Retinal pigment epithelial cell (primary cell): Measurements from ENCODE around the gene CD164L2.
"Not testable (repeated sequence)": the region's sequence is repeated elsewhere in the genome, so short reads cannot be mapped to it uniquely, and the experiment has no call there.

Experiments
- DNase-seq: peaks from one replicate; pipeline ENCODE4 v3.0.0-alpha.2; 2010; ENCODE audit warnings: low read depth
- H3K4me3 ChIP-seq: 2 replicates; pipeline ENCODE4 v1.5.1; 2011; ENCODE audit warnings: mild to moderate bottlenecking, low read length, control low read depth, moderate library complexity
- TF ChIP-seq, protein P1 (sequence below): conservative IDR thresholded peaks from 2 replicates; pipeline ENCODE4 v1.5.1; 2011; ENCODE audit warnings: low read depth, low read length, control low read depth, inconsistent platforms

The CD164L2 gene

DNA sequence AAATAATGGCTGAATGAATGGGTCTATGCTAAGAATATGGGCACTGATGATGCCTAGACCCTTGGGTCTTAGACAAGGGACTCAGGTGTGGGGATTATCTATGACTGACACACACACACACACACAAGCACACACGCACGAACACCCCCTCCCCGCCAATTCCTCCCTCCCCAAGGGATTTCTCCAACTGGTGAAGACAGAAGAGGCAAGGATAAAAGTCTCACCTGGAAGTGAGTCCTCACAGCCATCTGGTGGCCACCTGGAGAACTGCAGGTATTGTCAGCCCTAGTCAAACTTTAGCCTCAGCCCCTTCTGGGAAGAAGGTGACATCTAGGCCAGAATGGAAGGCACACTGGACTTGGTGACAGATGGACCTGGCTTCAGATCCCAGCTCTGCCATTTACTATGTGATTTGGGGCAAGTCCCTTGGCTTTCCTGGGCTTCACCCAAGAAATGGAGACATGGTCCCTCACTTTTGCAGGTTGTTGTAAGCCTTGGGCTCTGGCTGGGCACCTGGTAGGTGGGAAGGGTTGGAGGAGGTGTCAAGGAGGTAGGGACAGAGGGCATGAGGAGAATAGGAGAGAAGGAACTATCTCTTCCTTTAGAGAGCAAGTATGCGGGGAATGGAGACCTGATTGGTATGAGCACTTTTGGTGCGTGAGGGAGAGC is 5.3 kb upstream of the CD164L2 start:
- TF ChIP-seq, protein P1, sequence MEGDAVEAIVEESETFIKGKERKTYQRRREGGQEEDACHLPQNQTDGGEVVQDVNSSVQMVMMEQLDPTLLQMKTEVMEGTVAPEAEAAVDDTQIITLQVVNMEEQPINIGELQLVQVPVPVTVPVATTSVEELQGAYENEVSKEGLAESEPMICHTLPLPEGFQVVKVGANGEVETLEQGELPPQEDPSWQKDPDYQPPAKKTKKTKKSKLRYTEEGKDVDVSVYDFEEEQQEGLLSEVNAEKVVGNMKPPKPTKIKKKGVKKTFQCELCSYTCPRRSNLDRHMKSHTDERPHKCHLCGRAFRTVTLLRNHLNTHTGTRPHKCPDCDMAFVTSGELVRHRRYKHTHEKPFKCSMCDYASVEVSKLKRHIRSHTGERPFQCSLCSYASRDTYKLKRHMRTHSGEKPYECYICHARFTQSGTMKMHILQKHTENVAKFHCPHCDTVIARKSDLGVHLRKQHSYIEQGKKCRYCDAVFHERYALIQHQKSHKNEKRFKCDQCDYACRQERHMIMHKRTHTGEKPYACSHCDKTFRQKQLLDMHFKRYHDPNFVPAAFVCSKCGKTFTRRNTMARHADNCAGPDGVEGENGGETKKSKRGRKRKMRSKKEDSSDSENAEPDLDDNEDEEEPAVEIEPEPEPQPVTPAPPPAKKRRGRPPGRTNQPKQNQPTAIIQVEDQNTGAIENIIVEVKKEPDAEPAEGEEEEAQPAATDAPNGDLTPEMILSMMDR, result peak; percentile 90
- DNase-seq, result no peak
- H3K4me3 ChIP-seq, result no peak overlapping the region

DNA sequence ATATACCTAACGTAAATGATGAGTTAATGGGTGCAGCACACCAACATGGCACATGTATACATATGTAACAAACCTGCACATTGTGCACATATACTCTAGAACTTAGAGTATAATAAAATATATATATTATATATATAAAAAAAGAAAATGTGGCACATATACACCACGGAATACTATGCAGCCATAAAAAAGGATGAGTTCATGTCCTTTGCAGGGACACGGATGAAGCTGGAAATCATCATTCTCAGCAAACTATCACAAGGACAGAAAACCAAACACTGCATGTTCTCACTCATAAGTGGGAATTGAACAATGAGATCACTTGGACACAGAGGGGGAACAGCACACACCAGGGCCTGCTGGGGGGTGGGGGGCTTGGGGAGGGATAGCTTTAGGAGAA is 1.7 kb upstream of the CD164L2 start:
- H3K4me3 ChIP-seq, DNase-seq: not testable (repeated sequence)

DNA sequence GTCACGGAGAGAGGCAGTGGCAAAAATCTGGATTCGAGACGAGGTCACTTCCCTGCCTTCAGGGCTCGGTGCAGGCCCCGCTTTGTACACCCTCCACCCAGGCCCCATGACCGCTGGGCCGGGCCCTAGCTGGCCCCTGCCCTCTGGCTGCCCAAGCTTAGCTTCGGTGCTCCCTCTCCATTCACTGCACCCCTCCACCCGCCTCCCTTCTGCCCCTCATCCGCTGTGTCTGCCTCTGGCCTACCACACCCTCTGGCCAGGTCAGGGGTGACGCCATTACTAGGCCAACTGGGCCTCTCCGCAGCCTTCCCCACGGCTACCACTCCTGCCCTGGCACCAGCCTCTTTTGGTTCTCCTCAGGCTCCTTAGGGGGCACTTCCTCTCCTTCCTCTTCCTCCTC is 528 bp upstream of the CD164L2 start:
- no peak overlapping the region for H3K4me3 ChIP-seq
- TF ChIP-seq, protein P1, result no peak
- DNase-seq, result no peak

DNA sequence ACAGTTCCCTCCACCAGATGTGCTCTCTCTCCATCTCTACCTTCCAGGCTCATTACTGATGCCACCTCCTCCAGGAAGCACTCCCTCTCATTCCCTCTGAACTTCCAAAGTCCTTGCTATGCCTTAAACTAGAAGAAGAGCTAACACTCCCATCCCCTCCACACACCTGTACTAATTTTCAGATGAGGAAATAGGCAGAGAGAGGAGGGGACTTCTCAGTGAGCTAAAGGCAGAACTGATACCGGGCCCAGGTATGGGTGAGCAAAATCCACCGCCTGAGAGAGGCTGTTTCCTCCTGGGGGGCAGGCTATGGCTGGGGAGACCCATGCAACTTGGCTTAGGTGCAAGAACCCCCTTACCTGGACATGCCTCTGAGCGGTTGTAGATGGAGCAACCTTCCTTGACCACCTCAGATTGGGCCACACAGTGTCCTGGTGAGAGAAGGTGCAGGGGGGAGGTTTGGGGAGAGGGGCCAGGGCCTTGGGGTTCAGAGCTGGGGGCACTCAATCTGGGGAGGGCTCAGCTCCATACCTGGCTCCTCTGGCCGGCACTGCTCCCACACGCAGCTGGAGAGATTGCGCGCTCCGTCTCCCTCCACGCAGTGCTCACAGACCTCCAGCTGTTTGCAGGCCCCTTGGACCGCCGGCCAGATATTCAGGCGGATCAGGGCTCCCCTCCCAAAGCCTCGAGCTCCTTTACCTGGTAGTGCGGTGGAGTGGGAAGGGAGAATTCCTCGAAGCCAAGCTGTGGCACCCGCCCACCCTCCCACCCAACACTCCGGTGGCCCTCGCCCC is 967 bp downstream of the CD164L2 start:
- no peak for DNase-seq
- TF ChIP-seq, protein P1, result no peak
- no peak overlapping the region for H3K4me3 ChIP-seq

DNA sequence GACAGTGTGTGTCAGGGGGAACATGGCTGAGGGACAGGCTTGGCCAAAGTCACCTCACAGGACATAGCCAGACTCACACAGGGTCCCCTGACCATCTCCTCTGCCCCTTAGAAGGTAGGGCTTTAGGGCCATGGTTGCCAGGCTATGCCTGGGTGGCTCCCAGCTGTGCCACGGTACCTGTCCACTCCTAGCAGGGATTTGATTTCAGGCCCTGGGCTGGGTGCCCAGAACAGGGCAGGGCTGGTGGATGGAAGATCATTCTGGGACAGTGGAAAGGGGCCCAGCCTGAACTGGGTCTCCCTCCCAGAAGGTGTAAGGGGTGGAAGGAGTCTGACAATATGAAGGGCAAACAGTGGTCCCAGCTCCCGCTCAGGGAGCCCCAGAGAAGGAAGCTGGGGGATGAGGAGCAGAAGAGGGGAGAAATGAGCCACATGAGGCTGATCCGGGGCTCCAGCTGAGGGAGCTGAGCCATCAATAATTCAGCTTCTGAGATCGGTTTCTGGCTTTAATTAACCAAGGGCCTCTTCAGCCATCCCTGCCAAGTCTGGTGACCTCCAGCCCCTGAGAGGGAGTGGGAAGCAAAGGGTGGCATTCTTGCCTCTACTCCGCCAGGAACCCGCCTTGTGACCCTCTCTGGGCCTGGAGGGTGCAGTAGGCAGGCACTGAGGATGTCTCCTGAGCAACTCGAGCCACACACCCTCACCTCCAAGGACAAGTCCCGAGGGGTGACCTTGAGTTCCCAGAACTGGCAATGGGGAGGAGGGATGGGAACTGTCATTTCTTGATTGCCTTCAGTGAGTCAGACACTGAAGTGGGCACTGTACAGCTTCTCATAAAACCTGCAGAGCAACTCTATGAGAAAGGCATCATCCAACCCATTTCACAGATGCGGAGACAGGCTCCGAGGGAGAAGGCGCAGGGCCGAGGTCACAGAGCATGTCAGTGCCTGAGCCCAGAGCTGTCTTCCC is 2.1 kb downstream of the CD164L2 start:
- DNase-seq, result no peak
- H3K4me3 ChIP-seq, result no peak overlapping the region
- TF ChIP-seq, protein P1, result no peak

DNA sequence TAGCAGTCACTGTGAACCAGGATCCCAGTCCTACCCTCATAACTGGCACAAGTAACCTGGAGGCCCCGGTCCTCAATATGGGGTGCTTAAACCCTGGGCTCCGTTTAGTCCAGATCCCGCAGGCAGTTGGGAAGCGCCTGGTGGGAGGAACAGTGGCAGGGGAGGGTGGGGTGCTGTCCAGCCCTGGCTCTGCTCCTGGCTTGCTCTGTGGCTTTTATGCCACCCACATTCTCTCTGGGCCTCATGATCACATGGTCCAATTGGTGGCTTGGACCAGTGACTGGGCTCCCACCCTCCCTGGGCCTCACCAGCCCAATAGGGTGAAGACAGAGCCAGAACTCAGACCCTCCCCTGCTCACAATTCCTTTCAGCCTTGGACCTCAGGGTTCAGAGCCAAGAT is 2.9 kb downstream of the CD164L2 start:
- H3K4me3 ChIP-seq, result no peak overlapping the region
- TF ChIP-seq, protein P1, result no peak
- DNase-seq, result no peak

DNA sequence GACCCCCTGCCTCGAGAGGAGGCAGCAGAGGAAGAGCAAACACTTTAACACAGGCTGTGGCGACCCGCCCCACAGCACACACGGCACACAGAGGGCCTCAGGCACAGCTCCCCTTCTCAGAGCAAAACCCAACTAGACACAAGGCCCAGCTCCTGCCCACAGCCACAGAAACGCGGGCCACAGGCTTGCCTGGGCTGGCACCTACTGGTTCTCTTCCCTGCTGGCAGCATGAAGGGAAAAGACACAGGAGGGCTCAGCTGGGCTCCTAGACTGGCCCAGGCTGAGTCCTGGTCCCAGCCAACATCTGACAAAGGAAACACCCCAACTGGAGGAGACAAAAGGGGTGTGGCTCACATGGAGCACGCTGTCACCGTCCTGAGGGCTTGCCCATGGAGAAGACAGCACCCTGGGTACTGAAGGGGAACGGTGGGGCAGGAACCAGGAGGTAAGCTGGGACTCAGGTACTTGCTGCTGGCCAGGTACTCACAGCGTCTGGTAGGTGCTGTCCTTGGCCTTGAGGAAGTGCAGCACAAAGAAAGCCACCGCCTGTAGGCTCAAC is 3.5 kb downstream of the CD164L2 start:
- no peak overlapping the region for H3K4me3 ChIP-seq
- TF ChIP-seq, protein P1, result no peak
- no peak for DNase-seq
